HuH-7 (cell line): ENCODE data around the gene ANAPC16.
"Not testable (repeated sequence)": the region's sequence is repeated elsewhere in the genome, so short reads cannot be mapped to it uniquely, and the experiment has no call there.

Experiments
- DNase-seq: peaks from one replicate; pipeline ENCODE4 v3.0.0; 2011; ENCODE audit warnings: low spot score

ANAPC16 gene

DNA sequence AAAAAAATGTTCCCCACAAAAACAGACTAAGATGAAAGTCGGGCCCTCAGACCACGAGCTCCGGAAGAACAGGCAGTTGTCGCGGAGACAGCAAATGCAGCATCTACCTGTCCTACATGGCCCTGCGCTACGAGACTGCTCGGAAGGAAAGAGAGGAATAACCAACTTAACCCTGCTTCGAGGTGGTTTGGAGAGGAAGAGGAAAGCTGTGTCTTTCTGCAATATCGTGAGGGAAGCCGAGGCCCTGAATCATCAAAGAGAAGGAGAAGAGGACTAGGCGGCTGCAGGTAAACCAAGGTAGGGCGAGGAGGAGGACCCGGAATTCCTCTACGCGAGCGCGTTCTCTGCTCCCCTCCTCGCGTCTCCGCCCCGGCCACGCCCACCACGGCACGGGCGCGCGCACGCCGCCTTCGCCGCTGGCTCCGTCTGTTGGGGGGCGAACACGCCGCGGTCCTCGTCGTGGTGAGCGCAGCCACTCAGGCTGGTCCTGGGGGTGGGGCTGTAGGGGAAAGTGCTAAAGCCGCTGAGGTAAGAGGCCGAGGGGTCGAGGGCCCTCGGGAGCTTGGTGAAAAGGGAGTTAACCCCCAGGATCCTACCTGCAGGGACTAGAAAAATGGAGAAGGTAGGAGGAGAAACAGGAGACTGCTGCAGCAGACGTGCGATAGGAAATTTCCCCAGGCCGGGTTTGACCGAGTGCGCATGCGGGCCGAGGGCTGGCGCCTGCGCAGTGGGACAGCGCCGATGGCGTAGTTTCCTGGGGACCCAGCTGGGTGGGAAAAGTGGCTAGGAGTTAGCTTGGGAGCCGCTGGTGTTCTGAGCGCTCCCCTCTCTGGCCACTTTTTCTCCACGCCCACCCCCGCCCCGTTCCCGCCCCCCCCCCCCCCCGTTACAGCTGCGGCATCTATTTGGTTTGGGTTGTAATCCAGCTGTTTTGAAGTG, at the start of gene ANAPC16, which contains the start of gene ASCC1:
ANAPC16 (plus strand) TSS at position 402 of the 939 bp plus-strand sequence. CDS start 7,903 bp downstream, outside the sequence.
ASCC1 (minus strand) TSS at position 666 of the 939 bp plus-strand sequence. CDS start 2,978 bp downstream, outside the sequence.
- peak; percentile 75 for DNase-seq

DNA sequence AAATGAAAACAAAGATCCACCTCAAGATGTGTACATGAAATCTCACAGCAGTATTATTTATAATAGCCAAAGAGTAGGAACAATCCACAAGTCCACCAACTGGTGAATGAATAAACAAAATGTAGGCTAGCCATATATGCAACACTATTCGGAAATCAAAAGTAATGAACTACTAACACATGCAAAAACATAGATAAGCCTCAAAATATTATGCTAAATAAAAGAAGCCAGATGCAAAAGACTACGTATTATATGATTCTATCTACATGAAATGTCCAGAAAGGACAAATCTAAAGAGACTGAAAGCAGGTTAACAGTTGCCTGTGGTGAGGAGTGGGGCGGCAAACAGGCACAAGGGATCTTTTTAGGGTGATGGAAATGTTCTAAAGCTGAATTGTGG, 48.7 kb upstream of the ANAPC16 start:
- no peak for DNase-seq

- no peak for DNase-seq
Observed at GRCh38 chr10:72170263-72170662, 45.5 kb upstream of the ANAPC16 start.

- DNase-seq, result no peak
Observed at GRCh38 chr10:72170733-72171132, 45.1 kb upstream of the ANAPC16 start.

GRCh38 chr10:72171175-72171630, 44.6 kb upstream of the ANAPC16 start:
- no peak for DNase-seq

DNA sequence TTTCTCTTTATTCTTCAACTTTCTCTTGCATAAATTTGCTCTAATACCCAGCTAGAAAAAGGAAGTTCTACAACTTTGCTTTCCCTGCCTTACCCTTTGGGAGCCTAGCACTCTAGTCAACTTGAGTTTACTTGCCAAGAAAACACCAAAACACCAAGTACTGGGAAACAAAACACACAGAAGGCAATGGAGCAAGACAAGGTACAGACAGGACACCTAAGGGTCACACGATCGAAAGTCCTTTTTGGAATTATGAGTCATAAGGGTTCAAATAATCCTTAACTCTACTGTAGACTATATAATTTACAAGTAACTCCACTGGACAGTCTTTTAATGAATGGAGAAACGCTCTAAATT, 42.6 kb upstream of the ANAPC16 start:
- no peak for DNase-seq

- no peak for DNase-seq
Observed at GRCh38 chr10:72173619-72174296, 42.1 kb upstream of the ANAPC16 start.

DNA sequence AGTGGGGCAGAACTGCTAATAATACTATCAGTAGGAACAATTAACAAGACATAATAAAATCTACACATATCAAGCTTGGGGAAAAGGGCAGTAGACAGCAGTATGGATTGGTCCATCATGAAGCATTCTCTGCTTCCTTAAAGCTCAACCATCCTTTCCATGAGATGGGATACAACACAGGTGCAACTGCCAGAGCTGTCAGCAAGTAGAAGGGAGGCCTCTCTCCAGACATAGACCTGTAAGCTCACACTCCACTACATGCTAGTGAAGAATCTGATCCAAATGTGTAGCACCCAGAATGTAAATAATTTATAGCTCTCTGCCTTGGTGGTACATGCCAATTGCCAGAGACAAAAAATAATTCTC, 41.5 kb upstream of the ANAPC16 start:
- DNase-seq, result no peak

DNA sequence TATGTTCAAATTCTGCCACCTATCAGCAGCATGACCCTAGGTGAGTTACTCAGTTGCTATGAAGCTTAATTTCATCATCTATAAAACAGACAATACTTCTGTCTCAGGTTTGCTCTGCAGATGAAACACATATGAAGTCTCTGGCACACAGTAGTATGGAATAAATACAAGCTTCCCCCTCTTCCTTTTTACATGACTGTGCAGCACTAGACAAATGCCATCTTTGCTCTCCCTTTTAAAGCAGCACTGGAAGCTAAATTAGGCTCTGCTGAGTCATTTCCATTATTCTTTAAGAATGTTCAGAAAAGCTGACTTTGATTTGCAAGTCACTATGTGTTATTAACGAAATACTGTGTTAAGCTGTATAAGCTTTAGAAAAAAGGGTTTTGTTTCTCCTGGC, 40.7 kb upstream of the ANAPC16 start:
- DNase-seq, result no peak

- no peak for DNase-seq
Observed at GRCh38 chr10:72176701-72177100, 39.1 kb upstream of the ANAPC16 start.

- no peak for DNase-seq
Observed at GRCh38 chr10:72177454-72177853, 38.4 kb upstream of the ANAPC16 start.

GRCh38 chr10:72184156-72184555, 31.7 kb upstream of the ANAPC16 start:
- DNase-seq, result no peak

DNA sequence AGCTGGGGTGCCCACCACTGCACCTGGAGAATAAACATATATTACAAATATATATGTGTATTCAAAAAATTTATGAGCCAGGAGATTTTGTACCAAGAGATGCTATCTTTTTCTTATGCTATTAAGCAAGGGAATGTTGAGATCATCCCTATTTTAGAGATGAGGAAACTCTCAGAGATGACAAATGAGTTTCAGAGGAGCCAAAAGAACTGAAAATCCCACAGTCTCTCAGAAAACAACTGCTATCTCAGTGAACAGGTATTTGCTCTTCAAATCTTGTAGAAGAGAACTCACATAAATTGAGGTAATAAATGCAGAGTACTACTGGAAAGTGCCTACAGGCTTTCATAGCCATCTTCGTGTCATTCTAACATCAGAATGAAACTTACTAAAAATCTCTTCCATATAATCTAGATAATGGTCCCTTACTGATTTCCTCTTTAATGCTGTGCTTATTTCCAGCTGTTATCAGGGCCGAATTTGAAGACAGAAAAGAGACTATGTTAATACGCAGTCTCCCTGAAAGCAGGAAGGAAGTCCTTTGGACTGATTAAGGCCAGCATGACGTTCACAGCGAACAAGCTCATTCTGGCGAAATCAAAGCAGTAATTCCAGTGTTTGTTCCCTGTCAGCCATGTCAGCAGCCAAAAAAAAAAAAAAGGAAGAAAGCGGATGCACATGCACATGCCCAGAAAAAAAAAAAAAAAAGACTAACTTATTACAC, 29.4 kb upstream of the ANAPC16 start:
- no peak for DNase-seq

DNA sequence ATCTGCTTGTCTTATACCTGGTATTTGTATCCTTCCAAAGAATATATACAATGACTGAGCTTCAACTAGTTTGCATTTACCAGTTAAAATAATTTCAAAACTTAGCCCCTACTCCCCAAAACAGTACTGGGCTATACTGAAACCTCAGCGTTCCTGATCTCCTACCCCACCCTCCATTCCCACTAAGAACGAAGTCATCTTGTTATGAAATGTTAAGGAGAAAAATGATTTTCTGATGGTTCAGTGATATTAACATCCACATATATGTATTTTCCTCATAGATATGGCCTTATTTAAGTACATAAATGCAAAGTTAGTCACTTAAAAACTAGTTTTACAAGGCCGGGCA, 28.9 kb upstream of the ANAPC16 start:
- no peak for DNase-seq

GRCh38 chr10:72194949-72195348, 20.9 kb upstream of the ANAPC16 start:
- no peak for DNase-seq

DNA sequence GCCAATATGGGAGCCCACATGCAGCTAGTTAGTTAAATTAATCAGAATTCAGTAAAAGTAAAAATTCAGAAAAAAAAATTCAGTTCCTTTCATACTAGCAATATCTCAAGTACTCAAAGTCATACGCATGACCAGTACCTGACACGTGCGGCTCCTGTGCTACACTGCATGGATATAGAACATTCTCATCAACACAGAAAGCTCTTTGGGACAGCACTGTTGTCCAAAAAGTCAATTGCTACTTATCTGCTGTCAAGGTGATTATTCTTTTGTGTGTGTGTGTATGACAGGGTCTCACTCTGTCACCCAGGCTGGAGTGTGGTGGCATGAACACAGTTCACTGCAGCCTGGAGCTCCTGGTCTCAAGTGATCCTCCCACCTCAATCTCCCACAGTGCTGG, 14.9 kb upstream of the ANAPC16 start:
- no peak for DNase-seq

DNA sequence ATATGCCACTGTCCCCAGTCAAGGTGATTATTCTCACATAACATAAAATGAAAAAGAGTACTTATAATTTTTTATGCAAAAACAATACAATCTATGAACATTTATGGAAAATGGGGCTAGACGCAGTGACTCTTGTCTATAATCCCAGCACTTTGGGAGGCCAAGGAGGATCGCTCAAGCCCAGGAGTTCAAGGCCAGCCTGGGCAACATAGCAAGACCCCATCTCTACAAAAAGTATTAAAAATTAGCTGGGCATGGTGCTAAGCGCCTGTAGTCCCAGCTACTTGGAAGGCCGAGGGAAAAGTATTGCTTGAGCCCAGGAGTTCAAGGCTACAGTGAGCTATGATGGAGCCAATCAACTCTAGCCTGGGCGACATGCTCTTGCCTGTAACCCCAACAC, 14.5 kb upstream of the ANAPC16 start:
- no peak for DNase-seq

DNA sequence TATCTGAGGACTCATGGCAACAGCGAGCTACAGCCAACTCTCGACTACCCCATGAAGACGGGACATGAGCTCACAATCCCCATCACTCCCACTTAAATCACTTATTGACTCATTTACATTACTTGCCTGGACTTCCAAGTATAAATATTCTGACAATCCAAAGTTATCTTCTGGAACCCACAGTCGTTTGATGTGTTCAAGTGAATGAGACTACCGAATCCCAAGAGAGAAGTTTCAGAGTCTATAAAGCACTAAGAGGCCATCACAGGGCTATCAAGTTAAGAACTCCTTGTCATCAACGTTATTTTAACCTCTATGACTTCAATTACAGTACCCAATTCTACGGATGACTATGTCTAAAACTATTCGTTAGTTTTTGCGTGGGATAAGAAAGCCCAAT, 11.5 kb upstream of the ANAPC16 start:
- DNase-seq, result no peak

DNA sequence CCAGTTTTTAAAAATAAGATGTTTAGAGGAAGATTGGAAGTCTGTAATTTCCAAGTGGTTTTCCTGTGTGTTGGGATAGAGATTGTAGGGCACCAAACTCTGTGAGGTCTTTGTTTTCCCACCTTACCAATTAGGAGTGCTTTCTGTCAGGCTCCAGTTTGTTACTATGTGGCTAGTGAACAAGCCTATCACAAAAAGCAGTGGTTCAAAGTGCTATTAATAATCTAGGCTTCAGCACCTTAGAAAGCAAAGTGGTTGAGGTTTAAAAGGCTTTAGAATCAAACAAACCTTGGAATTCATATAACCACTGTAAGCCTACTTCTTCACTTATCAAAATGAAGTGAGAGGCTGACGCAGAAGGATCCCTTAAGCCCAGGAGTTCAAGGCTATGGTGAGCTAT, 11.1 kb upstream of the ANAPC16 start:
- DNase-seq, result no peak

GRCh38 chr10:72206511-72207229, 9.1 kb upstream of the ANAPC16 start:
- DNase-seq, result no peak

- not testable (repeated sequence) for DNase-seq
Observed at GRCh38 chr10:72208526-72208925, 7.3 kb upstream of the ANAPC16 start.

- DNase-seq, result not testable (repeated sequence)
Observed at GRCh38 chr10:72211381-72211780, 4.4 kb upstream of the ANAPC16 start.
